ENCODE measurements around the gene CNOT4. TPM values are rescaled to one million over a fixed set of nuclear protein-coding genes. Genes with fewer than 3 reads are reported as not detected.
A peak's percentile ranks its signal among the peaks of the same experiment; 100 is the strongest.
"Not testable (repeated sequence)": the region's sequence is repeated elsewhere in the genome, so short reads cannot be mapped to it uniquely, and the experiment has no call there.

CNOT4 gene
- total RNA-seq, 1 experiment from 2014 or later = 16.6 TPM

DNA sequence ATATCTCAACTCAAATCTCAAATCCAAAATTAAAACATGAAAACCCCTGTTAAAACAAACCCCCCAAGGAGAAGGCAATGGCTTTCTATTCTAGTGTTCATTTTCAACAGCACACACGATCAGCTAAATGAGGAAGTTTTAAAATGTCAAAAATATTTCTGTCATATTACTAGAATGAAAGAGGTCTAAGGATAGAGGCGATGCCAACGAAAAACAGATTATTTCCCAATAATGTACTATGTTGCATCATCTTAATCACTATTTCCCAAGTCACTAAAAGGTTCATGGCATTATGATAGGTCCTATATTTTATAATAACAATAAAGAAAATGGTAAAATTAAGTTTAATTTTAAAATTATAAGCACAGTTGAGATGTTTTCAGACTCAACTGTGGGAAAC is 10.1 kb downstream of the CNOT4 start:
- Histone ChIP-seq H3K27me3 (ENCODE audit: insufficient read depth, low read length) (no peaks in the 10 kb centered on the region), H3K9me2 (ENCODE audit: insufficient read depth) (no peaks in the 10 kb centered on the region), H2AFZ (ENCODE audit: low read depth, low read length, poor library complexity, severe bottlenecking) (no peak overlapping the region), H4K20me1 (ENCODE audit: insufficient read depth) (0 out of 2 replicates have a peak, but pooled peaks cover 2% of the 10 kb centered on the region), H3K4me3 (replicated peaks in 1 of 2; ENCODE audit: low read depth in 1 of 2, low read length in 2 of 2) (no peak overlapping the region), H3K4me2 (ENCODE audit: low read length) (no peak overlapping the region), H3K36me3 (ENCODE audit: control insufficient read depth in 1 of 2, insufficient read depth in 2 of 2, low read length in 2 of 2) (no peaks in the 10 kb centered on the region), H3K4me1 (ENCODE audit: control insufficient read depth in 1 of 2, insufficient read depth in 2 of 2, low read length in 2 of 2) (no peaks in the 10 kb centered on the region), H3K9me3 (ENCODE audit: control insufficient read depth in 1 of 2, insufficient read depth in 1 of 2, low read depth in 1 of 2, low read length in 2 of 2) (no peaks in the 10 kb centered on the region), H3K27ac (ENCODE audit: low read depth, low read length) (no peak overlapping the region), H3K79me2 (ENCODE audit: insufficient read depth, low read length) (peaks cover 88% of the 10 kb centered on the region), H3K9ac (ENCODE audit: low read length) (no peak overlapping the region)
- no peak for ATAC-seq
- no TSS peak for BruUV-seq (replicated peaks)
- no peak for DNase-seq (ENCODE audit: low read depth, low spot score)
- CTCF ChIA-PET = interaction anchor here (0.6 kb wide), 1 partner anchor 52 kb away, joined by 4 read pairs; no protein-coding TSS in a partner anchor
- intact Hi-C loops (cut with micrococcal nuclease) = no loop called here
- TF ChIP-seq RAD21 (IDR thresholded peaks at IDR 0.05; ENCODE audit: low read depth) = no peak
- TF ChIP-seq, protein P1, sequence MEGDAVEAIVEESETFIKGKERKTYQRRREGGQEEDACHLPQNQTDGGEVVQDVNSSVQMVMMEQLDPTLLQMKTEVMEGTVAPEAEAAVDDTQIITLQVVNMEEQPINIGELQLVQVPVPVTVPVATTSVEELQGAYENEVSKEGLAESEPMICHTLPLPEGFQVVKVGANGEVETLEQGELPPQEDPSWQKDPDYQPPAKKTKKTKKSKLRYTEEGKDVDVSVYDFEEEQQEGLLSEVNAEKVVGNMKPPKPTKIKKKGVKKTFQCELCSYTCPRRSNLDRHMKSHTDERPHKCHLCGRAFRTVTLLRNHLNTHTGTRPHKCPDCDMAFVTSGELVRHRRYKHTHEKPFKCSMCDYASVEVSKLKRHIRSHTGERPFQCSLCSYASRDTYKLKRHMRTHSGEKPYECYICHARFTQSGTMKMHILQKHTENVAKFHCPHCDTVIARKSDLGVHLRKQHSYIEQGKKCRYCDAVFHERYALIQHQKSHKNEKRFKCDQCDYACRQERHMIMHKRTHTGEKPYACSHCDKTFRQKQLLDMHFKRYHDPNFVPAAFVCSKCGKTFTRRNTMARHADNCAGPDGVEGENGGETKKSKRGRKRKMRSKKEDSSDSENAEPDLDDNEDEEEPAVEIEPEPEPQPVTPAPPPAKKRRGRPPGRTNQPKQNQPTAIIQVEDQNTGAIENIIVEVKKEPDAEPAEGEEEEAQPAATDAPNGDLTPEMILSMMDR (IDR thresholded peaks at IDR 0.05 in 2 of 3, conservative IDR thresholded peaks at IDR 0.05 in 1 of 3; ENCODE audit: borderline replicate concordance in 1 of 3, insufficient read depth in 1 of 3, low read depth in 2 of 3, low read length in 2 of 3) = no peak
- TF ChIP-seq TCF7L2 (IDR thresholded peaks at IDR 0.05; ENCODE audit: borderline replicate concordance, extremely low read depth, insufficient read depth, insufficient read length) = no peak
- TF ChIP-seq EZH2phosphoT487 (IDR thresholded peaks at IDR 0.05; ENCODE audit: borderline replicate concordance) = no peak
- TF ChIP-seq CEBPB (IDR thresholded peaks at IDR 0.05; ENCODE audit: low read depth) = peak; percentile 63; the same call in 1 of the 2 replicates
- no peak for TF ChIP-seq EZH2 (IDR thresholded peaks at IDR 0.05)
- POLR2A ChIA-PET = no interaction called here
- RAD21 ChIA-PET (ENCODE audit: low non-redundant PET in 1 of 2, low total read pairs in 2 of 2, uncharacterized antibody in 2 of 2, unreplicated experiment in 2 of 2) = no interaction called here

DNA sequence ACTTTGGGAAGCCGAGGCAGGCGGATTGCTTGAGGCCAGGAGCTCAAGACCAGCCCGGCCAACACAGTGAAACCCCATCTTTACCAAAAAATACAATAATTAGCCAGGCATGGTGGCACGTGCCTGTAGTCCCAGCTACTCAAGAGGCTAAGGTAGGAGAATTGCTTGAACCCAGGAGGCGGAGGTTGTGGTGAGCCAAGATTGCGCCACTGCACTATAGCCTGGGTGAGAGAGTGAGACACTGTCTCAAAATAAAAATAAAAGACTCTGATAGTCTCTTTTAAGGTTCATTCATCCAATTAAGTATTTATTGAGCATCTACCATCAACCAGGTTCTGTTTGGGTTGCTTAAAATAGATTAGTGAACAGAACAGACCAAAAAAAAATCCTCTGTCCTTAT is 12.7 kb downstream of the CNOT4 start:
- BruUV-seq (replicated peaks); CTCF ChIA-PET: not testable (repeated sequence)

More for the DNA sequence above, 12.7 kb downstream of the CNOT4 start:
- H3K27ac ChIP-seq (ENCODE audit: low read depth, low read length); ATAC-seq; POLR2A ChIA-PET; H3K9ac ChIP-seq (ENCODE audit: low read length); H3K4me3 ChIP-seq (replicated peaks in 1 of 2; ENCODE audit: low read depth in 1 of 2, low read length in 2 of 2); H3K27me3 ChIP-seq (ENCODE audit: insufficient read depth, low read length); H3K4me2 ChIP-seq (ENCODE audit: low read length); H3K9me2 ChIP-seq (ENCODE audit: insufficient read depth); H2AFZ ChIP-seq (ENCODE audit: low read depth, low read length, poor library complexity, severe bottlenecking); H3K9me3 ChIP-seq (ENCODE audit: control insufficient read depth in 1 of 2, insufficient read depth in 1 of 2, low read depth in 1 of 2, low read length in 2 of 2); H4K20me1 ChIP-seq (ENCODE audit: insufficient read depth); H3K4me1 ChIP-seq (ENCODE audit: control insufficient read depth in 1 of 2, insufficient read depth in 2 of 2, low read length in 2 of 2); DNase-seq (ENCODE audit: low read depth, low spot score); RAD21 ChIA-PET (ENCODE audit: low non-redundant PET in 1 of 2, low total read pairs in 2 of 2, uncharacterized antibody in 2 of 2, unreplicated experiment in 2 of 2); intact Hi-C loops (cut with micrococcal nuclease); H3K36me3 ChIP-seq (ENCODE audit: control insufficient read depth in 1 of 2, insufficient read depth in 2 of 2, low read length in 2 of 2): not testable (repeated sequence)
- peaks cover 93% of the 10 kb centered on the region for H3K79me2 ChIP-seq (ENCODE audit: insufficient read depth, low read length)
